NCI-H1694 (cell line): Measurements from ENCODE around the gene SPDYE2.
"Not testable (repeated sequence)": the region's sequence is repeated elsewhere in the genome, so short reads cannot be mapped to it uniquely, and the experiment has no call there.

Experiments used
- DNase-seq: peaks from one replicate; lab custom pipeline; 2025; lab: John Stamatoyannopoulos, UW

SPDYE2 gene

DNA sequence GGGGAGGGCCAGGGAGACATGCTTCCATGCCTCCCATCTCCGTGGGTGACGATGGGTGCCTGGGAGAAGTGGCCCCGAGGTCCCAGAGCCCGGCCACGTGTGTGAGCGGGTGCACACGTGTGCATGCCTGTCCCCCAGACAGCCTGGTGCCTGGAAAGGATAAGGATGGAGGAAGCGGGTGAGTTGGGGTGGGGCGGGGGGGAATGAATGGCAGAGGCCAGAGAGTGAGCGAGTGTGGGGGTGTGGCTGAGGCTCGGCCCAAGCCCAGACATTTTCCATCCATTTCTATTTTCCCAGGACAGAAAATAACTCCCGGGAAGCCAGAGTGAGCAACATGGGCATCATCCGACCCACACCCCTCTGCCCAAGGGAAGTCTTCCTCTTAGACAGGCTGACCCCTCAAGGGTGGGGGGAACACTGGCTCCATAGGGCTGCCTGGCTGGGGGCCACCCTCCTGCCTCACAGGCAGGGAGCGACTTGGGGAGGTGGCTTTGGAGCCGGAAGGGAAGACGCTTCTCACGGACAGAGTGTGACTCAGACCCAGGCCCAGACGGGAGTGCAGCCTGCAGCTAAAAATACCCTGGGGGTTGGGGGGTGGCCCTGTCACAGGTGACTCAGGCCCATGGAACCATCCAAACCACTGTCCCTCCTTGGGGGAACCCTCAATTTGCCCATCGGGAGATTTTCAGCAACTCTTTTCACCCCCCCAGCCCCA, 53.6 kb downstream of the SPDYE2 start:
- not testable (repeated sequence) for DNase-seq

DNA sequence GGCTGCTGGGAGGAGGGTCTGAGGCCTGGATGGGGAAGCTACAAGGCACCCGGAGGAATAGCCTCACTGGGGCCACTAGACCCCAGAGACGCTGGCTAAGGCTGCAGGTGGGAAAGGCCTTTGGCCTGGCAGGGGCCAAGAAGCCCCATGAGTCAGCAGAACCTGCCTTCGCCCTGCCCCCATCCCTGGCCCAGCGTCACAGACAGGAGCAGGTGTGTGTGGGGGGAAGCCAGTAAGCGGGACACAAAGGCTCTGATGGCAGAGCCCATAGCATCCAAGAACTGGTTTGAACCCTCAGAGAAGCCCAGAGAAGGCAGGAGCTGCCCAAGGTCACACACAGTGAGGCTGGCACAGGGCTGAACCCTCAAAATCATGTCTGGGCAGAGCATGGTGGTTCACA, 55.8 kb downstream of the SPDYE2 start:
- DNase-seq = not testable (repeated sequence)

GRCh38 chr7:102609734-102610133, 58.7 kb downstream of the SPDYE2 start:
- not testable (repeated sequence) for DNase-seq

- not testable (repeated sequence) for DNase-seq
Observed at GRCh38 chr7:102610441-102610840, 59.4 kb downstream of the SPDYE2 start.

DNA sequence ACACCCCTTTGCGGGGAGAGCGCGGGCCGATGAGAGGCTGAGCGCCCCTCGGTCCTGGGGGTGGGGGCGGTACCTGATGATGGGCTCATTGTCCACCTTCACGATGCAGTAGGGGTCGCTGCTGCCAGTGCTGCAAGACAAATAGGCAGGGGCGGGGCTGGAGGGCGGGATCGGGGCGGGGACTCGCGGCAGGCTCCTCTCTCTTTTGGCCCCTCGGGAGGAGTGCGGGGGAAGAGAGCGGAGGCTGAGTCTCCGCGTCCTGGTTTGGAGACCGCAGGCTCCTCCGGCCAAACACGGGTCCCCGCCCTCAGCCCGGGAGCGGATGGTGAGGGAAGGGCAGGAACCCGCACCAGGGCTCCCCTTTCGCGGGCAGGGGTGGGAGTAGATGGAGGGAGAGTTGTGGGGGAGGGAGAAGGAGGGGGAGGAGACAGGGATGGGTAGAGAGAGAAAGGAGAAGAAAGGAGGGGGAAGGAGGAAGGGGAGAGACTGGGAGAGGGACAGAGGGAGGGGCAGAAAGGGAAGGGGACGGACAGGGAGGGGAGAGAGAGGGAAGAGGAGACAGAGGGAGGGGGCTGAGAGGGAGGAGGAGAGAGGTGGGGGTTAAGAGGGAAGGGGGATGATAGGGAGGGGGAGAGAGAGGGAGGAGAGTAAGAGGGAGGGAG, 60.1 kb downstream of the SPDYE2 start:
- DNase-seq = not testable (repeated sequence)

GRCh38 chr7:102611675-102612325, 60.8 kb downstream of the SPDYE2 start:
- not testable (repeated sequence) for DNase-seq
